Ureter (tissue), 1 donor: ENCODE measurements around the gene ZSWIM6. TPM values are rescaled to one million over a fixed set of nuclear protein-coding genes. Genes with fewer than 3 reads are reported as not detected.

Experiments used
- DNase-seq: peaks from one replicate; pipeline ENCODE4 v3.0.0-alpha.2; 2020; ENCODE audit warnings: low spot score
- total RNA-seq: library from RNA; stranded (reverse); gene quantifications from one replicate; pipeline ENCODE4 v1.2.4, GENCODE V29; 2023
- donor health status: DM: yes; HTN: yes; CAD: no.

The ZSWIM6 gene
- total RNA-seq, 1 donor from 2014 or later: 22.4 TPM

DNA sequence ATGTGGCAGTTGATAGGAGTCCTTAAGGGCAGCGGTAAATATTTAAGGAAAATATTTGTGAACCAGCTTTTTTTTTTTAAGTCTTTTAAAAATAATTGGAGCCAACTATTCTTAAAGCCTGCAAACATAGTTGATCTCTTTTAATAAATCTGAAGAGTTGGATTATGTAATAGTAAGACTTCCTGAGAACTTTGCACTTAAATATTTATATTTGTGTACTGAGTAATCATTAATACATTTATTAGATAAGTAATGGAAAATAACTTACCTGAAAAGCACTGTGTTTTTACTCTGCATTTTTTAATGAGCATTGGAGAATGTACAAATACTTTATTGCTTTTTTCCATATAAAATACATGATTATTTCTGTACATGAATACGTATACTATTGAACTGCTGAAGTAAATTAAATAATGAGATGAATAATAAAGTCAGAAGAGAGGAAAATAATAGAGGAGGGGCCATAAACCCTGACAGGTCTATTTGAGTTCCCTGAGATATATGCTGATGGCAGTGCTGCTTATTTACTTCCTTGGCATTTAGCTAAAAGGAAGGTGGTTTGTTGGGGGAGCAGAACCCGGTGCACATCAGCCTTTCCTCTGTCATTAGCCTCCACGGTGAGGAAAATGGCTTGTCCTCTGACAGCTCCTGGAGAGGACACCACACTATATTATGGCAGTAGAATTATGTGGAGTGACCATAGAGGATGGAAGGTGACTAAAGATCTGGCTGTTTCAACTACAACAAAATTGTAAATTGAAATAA is 148.0 kb downstream of the ZSWIM6 start:
- no peak for DNase-seq

DNA sequence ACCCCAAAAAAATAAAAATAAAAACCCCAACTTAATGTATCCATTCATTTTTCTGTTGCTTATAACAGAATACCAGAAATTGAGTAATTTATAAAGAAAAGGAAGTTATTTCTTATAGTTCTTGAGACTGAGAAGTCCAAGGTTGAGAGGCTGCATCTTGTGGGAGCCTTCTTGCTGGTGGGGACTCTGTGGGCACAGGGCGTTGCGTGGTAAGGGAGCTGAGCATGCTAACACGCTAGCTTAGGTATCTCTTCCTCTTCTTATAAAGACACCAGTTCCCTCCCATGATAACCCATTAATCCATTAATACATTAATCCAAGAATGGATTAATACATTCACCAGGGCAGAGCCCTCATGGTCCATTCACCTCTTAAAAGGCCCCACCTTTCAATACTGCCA is 150.9 kb downstream of the ZSWIM6 start:
- DNase-seq: no peak

DNA sequence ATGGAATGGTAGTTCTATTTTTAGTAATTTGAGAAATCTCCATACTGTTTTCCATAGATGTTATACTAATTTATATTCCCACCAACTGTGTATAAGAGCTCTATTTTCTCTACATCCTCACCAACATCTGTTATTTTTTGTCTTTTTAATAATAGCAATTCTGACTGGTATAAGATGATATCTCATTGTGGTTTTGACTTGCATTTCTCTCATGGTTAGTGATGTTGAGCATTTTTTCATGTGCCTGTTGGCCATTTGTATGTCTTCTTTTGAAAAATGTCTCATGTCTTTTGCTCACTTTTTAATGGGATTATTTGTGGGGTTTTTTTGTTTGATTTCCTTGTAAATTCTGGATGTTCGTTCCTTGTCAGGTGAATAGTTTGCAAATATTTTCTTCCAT is 154.4 kb downstream of the ZSWIM6 start:
- no peak for DNase-seq

DNA sequence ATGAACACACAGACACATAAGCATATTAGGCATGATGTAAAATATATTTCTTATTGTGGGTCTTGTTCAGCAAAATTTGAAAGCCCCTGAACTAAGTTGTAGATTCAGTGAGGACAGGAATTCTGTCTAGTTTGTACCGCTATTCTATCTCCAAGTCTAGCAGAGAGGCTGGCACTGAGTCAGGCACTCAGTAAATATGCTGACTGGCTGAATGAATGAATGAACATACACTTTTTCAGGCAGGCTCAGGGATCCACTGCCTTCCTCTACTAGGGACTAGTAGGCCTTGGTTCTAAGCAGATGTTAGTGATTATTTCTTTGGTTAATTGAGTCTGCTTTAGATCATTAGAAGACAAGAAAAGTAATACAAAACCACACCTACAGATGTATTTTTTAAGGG is 157.5 kb downstream of the ZSWIM6 start:
- no peak for DNase-seq

DNA sequence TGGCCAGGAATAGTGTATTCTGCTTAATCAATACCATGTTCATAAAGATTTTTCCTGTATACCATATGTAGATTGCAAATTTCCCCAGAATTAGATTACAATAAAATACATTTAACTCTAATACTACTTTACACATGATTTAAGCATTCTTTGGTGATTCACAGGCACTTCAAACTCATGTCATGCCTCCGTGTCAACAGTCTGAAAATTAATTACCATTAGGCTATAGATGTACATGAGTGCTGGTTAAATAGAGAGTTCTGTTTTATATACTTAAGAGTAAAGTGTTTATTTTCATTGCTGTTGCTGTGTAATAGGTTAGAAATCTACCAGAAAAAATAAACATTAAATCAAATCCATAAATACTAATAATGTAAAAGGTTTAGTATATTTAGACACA is 159.8 kb downstream of the ZSWIM6 start:
- DNase-seq: no peak

DNA sequence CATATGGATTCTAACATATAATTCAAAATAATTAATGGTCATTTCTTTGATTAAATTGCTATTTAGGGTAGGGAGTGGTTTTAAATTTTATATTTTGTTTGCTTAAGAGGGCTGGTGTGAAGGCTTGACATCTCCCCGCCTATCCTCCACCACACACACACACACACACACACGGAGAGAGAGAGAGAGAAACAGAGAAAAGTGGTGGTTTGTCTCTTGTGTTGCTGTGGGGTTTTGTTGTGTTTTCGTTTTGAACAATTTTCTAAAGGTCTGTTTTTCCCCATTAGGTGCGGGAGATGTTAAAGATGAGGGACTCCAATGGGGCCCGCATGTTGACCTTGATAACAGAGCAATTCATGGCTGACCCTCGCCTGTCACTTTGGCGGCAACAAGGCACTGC is 161.9 kb downstream of the ZSWIM6 start:
- no peak for DNase-seq

DNA sequence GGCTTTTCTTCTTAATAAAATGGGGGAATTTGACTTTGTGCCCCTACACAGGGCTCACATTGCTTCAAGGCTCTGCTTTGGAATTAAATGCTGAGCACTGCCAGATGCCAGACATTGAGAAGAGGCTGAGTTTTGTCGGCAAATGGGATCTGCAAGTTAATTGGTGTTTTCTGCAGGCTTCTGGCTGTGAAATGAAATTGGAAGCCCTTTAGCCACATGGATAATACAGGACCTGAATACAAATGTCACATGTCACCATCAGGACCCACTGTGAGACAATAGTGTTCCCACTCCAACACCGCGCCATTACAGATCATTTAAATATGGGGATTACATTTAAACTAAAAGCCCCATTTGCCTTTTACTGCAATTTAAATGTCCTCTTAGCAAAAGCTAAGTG is 164.4 kb downstream of the ZSWIM6 start:
- DNase-seq: no peak

DNA sequence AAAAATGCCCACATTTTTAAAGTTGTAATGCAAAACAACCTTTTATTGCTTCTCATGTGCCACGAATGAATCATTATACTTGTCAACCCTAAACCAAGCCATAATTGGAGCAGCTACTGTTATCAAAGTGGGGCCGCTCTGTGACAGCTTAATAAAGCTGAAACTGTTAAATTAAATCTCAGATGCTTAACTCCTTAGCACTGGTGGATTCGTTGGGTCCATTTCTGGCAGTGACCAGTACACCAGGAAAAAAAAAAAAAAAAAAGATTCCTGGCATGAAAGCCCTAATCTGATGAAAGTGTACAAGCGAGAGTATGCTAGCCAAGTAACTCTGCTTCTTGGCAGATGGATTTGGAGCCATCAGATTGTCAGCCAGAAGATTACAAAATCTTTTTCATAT is 164.8 kb downstream of the ZSWIM6 start:
- no peak for DNase-seq

DNA sequence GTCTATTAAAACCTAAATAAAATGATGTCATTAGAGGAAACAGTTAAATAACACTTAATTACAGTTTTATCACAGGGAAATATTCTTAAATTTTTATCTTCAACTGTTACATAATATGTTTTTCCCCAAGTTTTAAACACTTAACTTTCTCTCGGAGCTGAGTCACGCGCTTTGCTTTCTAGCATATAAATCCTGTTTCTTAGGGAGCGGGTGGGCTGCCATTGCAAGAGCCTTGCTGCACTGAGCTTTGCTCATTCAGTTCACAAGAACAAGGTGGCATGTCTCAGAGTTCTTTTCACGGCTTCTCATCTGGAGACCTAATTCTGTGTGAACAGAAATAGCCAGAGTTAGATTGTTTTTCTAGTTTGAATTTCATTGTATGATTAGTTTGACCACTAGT is 166.1 kb downstream of the ZSWIM6 start:
- DNase-seq: no peak

DNA sequence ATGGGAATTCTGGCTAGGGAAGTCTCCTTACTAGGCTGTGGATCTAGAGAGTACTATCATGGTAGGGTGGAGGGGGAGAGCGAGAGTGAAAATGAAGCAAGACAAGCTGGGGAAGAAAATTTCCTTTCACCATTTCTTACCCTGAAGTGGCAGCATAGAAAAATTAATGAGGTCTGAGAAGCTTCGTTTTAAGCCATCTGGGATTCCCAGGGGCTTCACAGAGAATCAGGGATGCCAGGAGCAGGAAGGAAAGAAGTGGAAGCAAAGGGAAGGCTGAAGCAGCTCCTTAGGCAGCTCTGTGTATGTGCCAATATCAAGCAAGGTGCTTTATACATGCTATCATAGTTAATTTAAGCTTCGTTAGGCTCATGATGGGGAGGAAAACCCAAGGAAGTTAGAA is 169.9 kb downstream of the ZSWIM6 start:
- no peak for DNase-seq

DNA sequence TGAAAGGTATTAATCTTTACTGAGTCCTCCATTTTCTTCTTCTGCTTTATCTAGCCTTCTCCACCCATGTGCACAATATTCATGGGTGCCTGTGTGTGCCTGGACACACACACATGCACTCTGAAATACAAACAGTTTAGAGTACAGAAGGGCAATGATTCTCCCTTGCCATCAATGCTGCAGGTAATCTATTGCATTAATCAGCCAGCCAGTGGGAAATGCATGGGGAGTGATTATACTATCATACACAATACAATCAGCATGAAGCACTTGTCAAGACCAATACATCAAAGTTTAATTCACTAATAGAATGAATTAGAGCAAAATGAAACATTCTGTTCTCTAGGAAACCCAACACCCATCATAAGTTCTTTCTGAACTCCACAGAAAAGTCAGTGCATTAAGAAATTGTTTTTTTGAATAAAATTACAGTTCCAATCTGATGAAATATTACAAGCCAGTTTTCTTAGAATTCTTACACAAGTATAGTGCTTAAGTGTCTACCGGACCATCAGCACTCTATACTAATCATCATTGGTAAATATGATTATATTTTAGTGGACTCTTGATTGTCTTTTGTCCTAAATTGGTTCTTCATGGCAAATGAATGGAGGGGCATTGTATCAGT is 172.2 kb downstream of the ZSWIM6 start:
- no peak for DNase-seq

DNA sequence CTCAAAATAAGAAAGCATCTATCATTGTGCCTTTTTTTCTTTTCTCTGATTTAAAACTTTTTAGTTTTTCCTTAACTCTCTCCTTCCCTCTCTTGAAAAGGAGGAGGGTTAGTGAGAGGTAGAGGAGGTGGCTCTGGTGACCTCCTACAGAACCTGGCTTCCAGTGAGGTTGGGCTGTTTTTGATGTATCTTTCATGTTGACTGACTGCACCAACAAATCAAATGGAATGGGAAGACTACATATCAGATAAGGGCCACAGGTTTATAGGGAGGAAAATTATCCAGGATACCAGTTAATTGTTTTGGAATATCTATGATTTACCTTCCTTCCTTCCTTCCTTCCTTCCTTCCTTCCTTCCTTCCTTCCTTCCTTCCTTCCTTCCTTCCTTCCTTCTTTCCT is 173.2 kb downstream of the ZSWIM6 start:
- DNase-seq: no peak

DNA sequence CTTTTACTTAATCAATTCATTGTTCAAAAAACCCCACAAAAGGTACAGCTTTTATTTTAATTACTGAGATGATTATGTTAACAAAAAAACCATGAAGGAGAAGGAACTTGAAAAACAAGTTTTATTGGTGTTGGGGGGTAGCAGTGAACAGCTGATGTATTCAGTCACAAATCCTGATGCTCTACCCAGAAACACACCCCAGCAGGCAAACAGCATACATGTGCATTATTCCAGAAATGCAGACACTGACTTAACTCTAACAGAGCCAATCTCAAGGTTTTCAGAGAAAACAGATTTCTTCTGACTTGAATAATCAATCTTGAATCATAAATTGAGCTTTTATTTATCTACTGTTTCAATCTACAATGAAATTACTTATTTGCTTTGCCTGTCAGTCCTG is 175.2 kb downstream of the ZSWIM6 start:
- no peak for DNase-seq

DNA sequence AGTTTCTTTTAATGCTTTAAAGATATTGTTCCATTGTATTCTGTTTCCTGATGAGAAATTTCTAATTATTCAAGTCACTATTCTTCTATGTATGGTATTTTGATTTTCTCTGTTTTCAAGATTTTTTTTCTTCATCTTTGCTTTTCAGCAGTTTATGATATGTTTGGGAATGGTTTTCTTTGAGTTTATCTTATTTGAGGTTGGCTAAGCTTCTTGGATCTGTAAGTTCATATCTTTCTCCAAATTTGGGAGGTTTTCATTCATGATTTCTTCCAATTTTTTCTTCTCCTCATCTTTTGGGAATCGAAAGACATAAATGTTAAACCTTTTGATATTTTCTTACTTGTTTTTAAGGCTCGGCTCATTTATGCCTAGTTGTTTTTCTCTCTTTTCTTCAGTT is 184.9 kb downstream of the ZSWIM6 start:
- DNase-seq: no peak

DNA sequence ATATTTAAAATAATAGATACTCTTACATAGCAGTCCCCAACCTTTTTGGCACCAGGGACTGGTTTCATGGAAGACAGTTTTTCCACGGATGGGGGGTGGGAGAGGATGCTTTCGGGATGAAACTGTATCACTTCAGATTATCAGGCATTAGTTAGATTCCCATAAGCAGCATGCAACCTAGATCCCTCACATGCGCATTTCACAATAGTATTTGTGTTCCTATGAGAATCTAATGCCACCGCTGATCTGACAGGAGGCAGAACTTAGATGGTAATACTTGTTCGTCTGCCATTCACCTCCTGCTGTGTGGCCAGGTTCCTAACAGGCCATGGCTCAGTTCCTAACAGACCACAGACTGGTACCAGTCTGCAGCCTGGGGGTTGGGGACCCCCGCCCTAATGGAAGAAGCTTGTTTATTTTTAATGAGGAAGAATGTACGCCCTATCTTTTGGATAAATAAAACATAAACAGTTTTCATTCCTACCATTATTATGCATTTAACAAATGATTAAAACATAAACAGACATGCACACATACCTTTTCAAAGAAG is 187.7 kb downstream of the ZSWIM6 start:
- DNase-seq: no peak

DNA sequence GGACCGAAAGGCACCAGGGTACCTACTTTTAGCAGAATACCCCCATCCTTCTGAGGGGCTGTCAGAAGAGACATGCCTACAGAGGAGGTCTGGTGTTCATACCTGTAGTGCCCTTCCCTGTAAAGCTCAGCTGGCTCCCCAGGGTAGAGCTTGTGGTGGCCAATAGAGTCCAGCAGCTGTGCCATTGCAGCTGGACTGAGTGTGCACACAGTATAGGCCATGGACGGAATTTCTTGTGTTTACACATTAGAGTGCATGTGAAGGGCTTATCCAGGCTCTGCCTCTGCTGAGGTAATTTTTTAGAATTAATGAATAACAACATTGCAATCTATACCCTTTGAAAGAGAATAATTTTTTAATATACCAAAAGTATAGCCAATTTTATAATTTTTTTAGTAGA is 191.0 kb downstream of the ZSWIM6 start:
- DNase-seq: no peak

DNA sequence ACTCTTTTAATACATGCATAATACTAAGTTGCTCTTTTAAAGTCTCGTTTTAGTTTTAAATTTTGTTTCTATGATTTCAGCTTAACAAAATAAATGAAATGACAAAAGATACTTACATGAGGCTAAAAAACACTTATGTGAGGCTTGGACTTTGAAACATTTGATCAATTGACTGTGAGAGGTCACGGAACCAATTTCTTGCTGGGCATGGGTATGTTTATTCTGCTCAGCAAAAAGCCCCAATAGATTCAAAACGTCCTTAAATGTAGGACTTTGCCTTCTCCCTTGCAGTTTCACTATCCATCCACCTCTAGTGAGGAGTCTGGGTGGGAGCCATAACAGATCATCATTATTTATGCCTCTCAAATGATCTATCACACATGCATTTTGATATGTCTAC is 191.9 kb downstream of the ZSWIM6 start:
- no peak for DNase-seq

DNA sequence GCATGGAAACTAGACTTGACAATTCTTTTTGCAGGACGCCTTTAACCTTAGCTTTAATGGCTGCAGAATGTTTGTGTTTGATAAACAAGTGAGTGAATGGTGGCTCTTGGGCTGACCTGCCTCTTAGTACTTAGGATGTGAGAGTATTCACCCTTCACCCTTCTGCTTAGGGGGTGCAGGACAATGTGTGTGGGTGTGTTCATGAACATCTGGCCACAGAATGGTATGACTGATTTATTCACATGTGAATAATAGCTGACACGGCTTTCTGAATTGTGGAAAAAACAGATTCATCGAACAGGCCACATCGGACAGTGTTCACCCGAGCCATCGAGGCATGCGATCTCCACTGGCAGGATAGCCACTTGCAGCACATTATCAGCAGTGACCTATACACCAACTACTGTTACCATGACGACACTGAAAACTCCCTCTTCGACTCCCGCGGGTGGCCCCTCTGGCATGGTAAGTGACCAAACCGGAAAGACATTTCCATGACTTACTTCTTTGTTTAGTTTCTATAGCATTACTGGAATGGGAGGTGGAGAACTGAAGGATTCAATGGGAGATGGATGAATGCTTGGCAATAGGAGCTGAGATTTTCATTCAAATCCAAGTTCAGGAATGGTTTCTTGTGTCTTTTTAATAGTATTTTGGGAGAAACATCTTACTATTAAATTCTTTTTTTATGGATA is 193.6 kb downstream of the ZSWIM6 start:
- no peak for DNase-seq

DNA sequence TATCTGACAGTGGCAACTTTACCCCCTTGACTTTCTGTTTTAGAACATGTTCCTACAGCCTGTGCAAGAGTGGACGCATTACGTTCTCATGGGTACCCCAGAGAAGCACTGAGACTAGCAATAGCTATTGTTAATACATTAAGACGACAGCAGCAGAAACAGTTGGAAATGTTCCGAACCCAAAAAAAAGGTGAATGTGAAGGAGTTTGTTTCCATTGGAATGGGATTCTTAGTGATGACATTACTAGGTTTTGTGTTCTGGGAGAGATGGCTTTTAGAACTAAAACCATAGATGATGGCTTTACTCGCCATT is 194.1 kb downstream of the ZSWIM6 start:
- no peak for DNase-seq

DNA sequence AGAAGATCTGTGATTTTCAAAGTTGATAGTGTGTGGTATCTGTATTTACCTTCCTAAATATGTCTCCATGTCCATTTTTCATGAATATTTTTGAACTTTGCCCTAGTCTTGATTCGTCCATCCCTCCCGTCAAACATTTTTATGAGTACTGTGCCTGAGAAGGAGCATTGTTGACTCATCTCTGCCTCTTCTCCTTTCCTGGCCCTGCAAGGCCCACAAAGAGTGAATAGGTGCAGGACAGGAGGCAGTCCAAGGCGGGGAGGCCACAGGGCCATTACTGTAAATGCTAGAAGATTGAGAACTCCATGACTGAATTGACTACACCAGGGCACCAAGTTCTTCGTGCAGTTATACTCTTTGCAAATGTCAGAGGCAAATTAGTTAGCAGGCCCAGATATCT is 200.9 kb downstream of the ZSWIM6 start:
- DNase-seq: no peak

DNA sequence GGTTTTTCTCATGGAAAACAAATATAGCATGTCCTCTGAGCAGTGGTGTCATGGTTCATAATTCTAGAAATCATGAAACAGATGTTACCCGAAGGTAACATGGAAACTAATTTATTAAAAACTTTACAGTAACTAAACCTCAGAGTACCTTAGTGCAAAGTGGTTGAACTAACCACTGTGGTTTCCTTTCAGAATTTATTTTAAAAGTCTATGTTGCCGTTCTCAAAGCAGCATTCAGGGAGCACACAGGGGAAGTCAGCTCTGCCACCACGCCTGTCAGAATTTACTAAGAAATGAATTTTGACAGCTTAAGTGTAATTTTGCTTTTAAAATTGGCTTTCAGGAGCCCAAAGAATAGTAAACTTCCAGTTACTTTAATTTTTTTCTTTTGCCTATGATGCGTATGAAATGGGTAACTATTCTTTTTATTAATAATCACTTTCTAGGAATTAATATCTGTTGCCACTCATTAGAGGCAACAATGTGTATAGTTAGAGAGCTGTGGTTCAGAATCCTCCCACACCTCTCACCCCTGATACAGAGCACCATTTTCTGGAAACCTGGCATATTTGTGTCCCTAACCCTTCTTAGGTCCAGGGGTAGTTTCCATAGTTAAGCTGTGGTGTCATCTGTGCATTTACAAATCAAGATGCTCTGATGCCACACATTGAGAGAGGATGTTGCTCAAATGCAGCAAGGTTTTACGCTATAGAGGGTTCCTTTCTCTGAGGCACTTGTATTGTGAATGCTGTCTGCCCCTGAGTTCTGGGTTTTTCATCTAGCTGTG is 202.6 kb downstream of the ZSWIM6 start:
- no peak for DNase-seq

DNA sequence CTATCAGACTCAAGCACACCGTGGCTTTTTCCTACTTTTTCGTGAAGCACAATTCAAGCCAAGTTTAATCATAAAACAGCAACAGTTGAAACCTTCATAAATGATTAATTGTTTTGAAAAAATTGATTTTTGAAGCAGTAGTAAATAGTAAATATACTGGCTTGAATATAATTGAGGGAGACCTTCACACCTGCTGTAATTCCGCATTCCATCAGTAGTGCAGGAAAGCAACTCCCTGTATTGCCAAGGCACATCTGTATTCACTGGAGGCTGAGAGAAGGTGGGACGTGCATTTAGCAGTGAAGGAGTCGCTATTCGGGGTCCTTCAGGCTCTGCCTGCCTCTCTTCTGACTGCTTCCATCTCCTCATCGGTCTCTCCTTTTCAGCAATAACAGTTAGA is 203.8 kb downstream of the ZSWIM6 start:
- no peak for DNase-seq
